ELF-1 (cell line): ENCODE data around the gene EXOC4.
"Not testable (repeated sequence)": the region's sequence is repeated elsewhere in the genome, so short reads cannot be mapped to it uniquely, and the experiment has no call there.

Experiments
- DNase-seq: peaks from one replicate; pipeline ENCODE4 v3.0.0-alpha.2; 2016; ENCODE audit warnings: low read depth, low spot score

The EXOC4 gene

DNA sequence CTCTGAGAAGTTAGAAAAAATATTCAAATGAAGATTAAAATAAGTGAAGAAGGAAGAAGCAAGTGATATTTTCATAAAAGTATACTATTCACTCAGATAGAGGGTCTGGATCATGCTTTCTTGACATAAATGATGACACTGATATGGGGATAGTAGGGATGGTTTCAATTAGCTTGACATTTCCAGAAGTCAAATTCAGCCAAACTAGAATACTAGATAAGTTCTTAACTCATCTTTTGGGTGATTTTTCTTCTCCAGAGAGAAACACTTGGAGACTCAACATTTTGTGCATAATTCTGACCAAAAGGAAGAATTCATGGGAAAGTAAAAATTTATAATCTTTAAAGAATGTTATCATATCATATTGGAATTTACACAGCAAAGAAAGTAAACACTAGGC is 722.3 kb downstream of the EXOC4 start:
- DNase-seq = no peak

DNA sequence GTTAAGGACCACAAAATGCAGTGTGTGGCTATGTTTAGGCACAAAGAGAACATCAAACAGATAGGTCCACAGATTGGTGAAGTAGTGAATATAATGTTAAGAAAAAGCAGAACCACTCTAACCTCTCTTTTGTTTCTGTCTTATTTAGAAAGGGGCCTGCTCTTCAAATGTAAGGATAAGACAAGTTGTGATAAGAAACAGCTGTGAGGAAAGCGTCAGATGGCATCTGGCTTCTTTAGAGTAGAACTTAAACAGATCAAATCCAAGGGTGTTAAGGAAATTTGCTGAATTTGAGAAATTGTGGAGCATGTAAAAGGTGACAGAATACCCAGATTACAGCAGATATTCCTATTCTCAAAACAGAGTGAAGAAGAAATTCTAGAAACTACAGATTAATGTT is 723.3 kb downstream of the EXOC4 start:
- DNase-seq = no peak

DNA sequence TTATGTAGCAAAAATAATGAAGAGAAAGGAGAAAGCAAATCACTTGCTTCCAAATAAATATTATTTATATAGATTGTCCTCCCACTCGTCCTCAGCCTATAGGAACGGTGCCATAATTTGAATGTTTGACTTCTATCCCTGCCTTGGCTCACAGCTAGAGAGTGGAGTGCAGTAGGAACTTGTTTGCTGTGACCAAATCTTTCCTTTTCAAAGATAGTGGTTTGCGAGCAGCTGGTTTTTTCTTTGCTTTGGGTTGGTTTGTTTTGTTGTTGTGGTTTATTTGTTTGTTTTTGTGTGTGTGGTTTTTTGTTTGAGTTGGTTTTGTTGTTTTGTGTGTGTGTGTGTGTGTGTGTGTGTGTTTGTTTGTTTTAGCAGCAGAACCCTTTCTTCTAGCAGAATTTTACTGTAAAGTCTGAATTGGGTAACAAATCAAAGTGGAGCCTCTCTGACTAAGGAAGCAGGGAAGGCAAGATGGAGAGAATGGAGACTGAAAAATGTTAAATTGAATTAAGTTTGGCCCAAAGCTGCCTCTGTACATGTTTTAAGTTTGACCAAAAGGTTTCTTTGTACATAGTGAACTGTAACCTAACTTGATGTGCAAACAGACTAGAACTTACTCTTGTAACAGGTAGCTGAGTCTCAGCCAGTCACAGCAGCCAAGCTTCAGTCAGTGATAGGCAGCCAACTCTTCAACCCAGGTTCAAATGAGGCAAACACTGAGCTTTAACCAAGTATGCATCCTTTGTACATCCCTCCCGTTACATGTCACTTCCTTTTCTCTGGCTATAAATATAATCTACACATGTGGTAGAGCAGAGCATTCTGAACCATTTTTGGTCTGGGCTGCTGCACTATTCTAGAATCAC is 724.8 kb downstream of the EXOC4 start:
- no peak for DNase-seq

DNA sequence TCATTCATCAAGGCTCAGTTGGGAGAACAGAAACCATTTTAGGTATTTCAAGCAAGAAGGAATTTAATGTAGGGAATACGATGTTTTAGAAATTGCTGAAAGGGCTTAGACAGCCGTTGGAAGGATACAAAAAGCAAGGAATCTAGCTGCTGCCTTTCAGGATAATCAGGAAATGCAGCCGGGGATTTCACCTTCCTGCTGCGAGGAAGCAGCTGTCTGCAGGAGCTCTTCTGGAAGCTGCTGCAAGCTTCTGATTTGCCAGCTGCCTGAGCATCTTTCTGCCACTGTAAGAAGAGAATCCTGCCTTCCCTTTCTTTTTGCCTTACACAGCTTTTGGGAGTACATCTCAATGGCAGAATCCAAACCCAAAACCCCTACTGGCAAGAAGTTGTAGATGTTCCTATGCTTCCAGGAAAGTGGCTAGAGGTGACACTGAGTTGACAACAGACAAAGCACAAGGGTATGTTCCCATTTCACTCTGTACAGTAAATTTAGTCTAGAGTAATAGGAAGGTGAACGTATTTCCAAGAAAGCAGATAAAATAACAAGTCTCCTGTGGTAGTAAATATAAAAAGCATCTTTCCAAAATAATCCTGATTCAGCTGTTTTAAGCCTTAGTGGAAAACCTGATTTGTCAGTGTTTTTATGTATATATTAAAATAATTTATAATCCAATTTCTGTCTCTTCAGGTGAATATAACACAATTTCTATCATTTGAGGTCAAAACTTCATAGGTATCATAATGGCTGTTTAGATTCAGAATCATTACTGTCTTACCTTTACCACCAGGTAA is 725.8 kb downstream of the EXOC4 start:
- peak; percentile 4 for DNase-seq

DNA sequence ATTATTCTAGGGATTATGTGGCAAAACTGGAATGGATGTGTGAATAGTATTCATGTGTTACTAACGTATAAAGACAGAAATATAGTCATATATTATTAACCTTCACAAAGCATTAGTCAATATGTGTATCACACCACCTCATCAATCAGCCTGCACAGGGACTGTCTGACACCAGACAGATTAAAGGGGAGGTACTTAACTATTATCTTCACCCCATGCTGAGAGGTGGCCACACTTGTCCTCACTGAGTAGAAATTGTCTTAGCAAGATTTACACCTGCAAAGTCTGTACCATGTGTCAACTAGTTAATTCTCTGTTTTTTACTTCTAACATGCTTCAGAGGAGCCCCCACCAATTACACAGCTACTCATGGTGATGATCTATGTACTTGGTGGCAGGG is 727.9 kb downstream of the EXOC4 start:
- no peak for DNase-seq

DNA sequence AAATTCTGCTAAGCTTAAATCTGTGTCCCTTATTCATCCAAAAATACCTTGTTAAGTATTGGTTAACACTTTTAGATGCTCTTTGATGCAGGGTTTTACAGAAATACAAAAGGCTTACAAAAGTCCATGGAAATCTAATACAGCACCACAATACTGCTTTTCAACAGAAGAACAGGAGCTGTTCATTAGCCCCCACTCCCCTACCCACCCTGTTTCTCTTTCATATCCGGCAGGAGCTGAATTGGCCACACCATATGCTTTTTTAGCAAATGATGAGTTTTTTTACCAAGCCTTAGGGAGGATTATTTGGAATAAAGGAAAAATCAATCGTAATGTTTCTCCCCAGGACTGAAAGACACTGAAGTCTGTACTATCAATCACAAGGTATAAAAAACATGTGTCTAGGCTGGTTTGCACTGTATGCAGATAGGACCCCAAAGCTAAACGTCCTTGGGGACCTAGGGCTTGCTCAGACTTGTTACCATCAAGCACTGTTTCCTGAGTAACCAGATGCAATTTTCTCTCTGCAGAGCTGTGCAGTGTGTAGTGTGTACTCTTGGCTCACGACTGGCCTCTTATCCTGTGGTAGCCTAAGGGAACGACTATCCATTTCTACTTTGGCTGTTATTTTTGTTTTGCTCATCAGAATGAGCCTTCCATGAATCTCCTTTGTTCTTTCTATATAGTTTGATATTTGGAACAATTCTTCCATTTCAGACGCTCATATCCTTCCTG is 731.0 kb downstream of the EXOC4 start:
- no peak for DNase-seq

DNA sequence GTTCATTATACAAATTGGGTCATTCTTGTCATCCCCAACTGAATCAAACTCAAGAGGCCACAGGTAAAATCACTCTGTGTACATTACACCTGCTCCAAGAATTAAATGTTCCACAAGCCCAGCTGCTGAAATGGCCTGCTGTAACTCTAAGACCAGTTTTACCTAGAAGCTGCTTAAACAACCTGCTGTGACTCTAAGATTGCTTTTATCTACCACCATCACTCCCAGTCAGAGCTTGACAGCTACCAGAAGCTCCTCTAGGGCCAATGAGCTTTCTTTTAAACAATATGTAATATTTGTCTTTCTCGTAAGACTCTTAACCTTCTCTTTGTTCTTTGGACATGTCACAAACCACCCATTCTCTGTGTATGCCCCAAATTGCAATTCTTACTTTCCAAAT is 732.4 kb downstream of the EXOC4 start:
- DNase-seq = no peak

DNA sequence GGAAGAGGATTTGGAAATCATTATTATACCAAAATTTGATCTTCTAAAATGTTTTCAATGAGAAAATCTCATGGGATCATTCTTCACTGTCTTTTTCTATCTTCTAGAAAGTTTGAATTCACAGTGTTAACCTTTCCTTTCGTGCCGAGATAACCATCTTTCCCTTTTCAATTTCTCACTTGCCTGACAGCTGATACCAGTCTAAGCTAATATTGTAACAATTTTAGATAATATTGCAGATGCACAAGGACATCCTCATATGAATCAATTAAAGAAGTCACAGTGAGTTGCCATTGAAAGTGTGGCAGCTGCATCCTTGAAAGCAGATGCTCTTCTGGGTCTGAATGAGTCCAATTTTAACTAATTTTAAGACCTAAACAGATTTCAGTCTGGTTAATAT is 734.7 kb downstream of the EXOC4 start:
- DNase-seq = no peak

DNA sequence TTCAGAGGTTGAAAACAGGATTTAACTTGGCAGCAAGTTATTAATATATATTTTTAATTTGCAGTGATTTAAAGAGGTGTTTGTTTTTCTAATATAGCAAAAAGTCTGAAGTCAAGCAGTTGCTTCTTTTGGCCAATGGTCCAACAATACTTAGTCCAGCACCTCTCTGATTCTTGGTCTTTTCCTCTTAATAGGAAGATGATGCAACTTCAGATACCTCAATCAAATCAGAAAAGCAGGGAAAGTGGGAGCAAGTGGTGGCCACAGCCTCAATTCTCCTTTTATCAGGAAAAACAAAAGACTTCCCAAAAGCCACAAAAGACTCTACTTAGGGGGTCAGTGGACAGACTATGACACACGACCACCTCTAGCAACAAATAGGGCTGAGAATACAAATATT is 740.7 kb downstream of the EXOC4 start:
- DNase-seq = no peak

DNA sequence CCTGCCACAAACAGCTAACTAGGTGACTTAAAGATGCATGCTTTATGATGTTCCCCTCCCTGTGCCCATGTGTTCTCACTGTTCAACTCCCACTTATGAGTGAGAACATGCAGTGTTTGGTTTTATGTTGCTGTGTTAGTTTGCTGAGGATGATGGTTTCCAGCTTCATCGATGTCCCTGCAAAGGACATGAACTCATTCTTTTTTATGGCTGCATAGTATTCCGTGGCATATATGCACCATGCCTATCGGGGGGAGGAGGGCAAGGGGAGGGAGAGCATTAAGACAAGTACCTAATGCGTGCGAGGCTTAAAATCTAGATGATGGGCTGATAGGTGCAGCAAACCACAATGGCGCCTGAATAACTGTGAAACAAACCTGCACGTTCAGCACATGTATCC is 741.2 kb downstream of the EXOC4 start:
- not testable (repeated sequence) for DNase-seq

DNA sequence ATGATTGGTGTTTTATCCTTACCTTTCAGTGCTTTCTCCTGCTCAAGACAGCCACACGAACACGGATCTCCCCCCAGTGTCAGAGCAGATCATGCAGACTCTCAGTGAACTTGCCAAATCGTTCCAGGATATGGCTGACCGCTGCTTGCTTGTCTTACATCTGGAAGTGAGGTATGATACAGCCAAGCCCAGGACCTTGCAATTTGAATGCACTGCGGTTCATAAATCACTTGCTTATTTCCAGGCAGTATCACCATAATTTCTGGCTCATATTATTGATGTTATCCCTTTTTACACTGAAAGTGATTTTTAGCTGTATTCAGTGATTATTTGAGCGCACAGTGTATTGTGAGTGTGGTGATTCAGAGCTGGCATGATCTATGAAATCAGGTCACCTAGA is 744.6 kb downstream of the EXOC4 start:
- DNase-seq = no peak

DNA sequence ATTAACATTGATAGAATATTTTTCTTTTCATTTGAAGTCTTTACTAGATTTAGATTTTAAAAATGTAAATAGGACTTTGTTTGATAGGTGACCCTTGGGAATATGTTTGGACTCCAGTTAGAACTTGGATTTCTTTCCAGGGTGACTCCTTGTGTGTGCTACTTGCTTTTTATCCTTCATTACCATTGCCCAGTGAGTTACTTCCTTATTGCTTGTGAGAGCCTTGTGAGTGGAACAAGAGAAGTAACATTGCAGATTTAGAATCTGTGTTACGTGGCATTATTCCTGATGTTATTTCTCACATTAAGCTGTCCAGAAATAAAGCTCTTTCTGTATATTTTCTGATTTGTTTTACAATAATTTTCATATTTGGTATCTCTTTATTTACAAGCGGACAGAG is 746.3 kb downstream of the EXOC4 start:
- no peak for DNase-seq

DNA sequence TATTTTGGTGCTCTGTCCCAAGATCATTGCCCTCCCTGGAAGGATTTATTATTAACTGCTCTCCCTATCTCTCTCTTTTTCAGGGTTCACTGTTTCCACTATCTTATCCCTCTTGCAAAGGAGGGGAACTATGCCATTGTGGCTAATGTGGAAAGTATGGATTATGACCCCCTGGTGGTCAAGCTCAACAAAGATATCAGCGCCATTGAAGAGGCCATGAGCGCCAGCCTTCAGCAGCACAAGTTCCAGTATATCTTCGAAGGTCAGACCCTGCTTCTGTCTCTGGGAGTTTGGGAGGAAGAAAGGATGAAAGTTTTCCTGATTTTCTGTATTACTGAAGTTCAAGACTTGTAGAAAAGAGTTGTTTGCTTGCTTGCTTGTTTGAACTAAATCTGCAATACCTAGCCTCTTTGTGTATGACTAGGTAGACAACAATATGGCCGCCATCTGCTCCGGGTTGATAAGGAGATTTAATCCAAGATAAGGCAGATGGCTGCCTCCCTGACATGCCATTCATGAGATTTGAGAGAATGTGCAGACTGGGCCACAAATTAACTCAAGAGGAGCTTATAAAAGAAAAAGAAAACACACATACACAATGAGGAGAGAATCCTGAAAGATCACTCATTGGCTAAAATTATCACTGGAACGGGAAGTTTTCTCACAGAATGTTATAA is 752.1 kb downstream of the EXOC4 start:
- DNase-seq = no peak

DNA sequence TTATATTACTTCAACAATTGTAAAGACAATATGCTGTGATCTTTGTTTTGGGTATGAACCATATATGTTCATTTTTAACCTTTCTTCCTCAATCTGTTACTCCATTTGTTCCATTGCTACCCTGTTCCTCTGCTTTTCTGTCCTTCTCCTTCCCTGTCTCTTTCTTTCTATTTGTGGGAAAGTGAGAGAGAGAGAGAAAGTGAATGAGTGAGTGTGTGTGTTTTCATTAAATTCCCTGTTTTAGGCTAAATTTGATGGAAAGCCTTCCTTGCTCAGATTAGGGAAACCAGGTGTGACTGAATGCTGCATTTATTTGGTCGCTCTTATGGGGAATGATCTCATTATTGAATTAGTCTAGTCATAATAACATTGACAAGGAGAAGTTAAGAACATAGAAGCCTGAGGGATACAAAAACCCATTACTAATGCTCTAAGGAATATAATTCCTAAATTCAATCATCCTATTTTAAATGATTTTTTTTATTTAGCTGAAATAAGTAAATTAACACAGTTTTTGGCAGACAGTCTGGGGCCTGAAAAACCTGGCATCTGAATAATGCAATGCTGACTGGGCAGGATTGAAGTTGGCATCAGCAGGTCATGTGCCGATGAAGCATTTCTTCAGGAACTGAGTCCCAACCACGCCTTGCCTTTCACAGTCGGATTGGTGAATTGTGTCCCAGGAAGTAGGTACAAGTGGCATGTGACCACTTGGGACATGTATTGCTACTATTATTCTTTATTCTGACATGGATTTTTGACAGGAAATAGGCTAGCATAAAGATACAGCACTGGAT is 756.6 kb downstream of the EXOC4 start:
- DNase-seq = no peak

DNA sequence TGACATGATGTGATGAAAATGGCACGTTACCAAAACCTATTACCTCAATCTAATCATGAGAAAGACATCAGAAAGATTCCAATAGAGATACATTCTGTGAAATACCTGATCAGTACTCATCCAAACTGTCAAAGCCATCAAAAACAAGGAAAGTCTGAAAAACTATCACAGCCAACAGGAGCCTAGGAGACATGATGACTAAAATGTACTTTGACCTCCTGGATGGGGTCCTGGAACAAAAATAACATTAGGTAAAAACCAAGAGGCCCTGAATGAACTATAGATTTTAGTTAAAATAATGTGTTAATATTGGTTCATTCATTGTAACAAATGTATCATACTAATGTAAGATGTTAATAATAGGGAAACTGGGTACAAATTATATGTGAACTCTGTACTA is 760.4 kb downstream of the EXOC4 start:
- no peak for DNase-seq

DNA sequence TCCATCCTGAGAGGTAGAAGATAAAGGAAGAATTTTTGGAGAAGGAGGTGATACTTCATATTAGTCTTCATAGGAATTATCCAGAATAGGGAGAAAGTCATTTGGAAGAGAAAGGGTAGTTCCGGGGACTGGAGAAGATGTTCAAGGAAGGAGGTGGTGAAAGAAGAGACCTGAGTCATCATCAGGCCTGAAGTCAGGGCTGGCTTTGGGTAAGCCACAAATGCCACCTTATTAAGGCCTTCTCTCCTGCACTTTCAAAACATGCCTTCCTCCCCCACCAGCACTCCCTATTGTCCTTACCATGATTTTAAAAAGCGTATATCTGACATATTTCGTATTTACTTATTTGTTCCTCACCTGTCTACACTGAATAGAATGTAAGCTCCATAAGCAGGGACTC is 762.1 kb downstream of the EXOC4 start:
- no peak for DNase-seq

DNA sequence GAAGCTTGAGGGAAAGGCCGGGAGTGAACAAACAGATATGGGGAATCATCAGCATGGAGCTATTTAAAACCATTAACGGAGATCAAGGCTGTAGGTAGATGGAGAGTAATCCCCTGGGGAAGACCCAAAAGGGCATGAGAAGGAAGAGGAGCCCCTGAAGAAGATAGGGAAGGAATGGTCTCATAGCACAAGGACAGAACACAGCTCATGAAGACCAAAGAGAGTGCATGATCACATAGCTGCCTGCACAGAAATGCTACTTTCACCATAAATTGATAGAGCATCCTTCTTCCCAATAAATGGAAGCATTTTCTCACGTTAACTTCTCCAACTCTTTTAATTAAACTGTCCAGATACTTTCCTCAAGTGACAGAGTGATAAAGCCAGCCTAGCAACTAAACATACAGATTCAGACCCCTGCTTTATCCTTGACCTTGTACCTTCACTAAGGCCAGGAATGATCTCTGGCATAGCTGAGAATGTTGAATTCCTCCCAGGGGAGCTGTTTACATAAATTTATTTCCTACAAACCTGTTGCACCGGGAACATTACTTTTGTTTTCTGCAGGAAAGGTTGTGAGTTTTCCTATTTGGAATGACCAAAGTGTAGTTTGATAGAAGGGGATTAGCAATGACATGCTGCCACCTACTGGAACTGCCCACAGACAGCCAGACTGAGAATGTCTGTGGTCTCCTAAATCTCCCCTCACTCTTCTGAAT is 763.5 kb downstream of the EXOC4 start:
- peak; percentile 23 for DNase-seq

DNA sequence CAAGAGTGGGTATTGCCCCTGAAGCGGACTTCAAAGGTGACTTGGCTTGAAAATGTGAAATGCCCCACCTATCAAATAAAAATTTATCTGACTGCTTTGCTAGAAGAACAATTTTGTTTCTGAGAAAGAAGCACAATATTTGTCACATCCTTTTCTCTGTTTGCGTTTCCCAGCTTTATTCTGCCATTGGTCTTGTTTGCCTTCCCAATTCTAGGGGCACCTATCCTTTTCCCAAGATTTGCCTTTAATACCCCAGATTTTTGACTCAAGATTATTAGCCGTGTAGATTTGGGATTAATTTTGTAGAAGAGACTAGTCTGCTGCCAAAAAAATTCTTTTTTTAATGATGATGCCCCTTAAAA is 764.0 kb downstream of the EXOC4 start:
- DNase-seq = no peak

DNA sequence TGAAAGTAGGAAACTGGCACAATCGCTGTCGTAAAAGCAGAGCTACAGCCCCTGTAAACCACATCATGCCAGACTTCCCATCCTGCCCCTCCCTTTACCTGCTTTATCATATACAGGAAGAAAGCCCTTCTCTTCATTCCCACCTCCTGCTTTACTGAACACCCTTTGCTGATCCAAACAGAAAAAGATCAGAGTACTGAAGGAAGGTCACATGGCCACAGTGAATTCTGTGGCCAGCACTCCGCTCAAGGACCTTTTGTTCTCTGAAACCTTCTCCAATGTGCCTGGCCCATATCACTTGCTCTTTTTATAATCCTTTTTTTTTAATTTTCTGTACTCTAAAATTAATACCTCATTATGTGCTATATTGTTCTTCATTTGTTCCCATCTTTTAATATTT is 765.4 kb downstream of the EXOC4 start:
- no peak for DNase-seq

DNA sequence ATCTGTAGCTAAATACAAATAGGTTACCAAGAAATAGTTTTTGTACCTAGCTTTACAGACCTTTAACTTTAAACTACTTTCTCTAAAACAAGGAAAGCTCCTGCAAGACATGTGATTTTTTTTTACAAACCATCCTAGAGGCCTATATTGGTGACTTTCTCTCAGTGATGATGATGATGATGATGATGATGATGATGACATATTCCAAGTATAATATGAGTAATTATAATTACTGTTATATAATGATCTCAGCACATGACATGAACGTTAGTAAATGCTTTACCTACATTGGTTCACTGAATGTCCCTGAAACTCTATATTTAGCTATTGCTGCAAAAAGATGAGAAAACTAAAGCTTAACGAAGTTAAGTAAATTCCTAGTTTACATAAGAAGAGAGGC is 766.4 kb downstream of the EXOC4 start:
- no peak for DNase-seq
